HG02763 (cell line): ENCODE results near the gene FBXL20.
"Not testable (repeated sequence)": the region's sequence is repeated elsewhere in the genome, so short reads cannot be mapped to it uniquely, and the experiment has no call there.

Experiments used
- ATAC-seq: cut with Tn5 transposase; IDR thresholded peaks from one replicate; pipeline ENCODE4 v1.9.1; 2021; ENCODE audit warnings: mild to moderate bottlenecking, moderate library complexity; ENCODE audit not compliant: unreplicated experiment

Gene FBXL20

DNA sequence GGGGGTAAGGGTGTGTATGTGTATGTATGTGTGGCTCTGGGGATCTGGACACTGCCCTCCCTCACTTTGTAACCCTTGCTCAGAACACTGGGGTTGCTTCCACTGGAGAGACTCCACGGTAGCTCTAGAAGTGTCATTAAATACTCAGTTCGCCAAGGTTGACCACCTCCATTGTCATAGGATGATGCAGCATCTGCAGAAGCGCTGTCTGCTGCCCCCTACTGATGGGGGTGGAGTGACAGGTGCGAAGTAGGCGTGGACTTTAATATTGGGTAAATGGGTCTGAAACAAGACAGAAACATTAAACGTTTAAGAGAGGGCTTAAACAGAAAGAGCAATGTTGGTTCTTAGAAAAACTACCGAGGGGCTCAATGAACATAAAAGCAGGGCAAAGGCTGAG, 140.1 kb downstream of the FBXL20 start:
- no peak for ATAC-seq

DNA sequence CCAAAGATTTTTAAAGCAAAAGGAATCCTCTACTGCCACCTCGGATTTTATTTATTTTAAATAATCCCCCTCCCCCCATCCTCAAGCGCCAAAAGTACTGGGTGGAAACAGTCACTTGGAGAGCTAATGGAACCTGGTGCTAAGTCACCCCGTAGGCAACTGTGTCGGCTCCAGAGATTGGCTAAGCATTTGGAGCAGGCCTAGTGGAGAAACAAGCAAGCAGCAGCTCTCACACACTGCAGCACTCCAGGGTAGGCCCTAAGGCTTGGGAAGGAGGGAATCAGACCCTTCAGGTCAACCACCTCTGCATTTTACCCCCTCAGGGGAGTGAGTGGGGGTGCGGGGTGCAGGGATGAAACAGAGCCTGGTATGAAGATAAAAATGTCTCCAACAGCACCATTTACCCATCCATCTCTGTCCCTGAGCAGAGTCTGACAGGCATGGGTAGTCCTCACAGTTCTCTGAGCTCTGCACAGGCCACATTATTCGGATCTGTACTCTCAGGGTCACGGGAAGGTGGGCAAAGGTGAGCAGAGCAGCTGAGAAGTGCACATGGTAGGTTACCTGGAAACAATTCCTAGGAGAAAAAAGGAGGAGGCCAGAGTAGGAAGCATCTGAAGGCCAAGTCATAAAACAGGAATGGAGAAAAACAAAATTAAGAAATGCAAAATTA, 148.5 kb downstream of the FBXL20 start:
- no peak for ATAC-seq

DNA sequence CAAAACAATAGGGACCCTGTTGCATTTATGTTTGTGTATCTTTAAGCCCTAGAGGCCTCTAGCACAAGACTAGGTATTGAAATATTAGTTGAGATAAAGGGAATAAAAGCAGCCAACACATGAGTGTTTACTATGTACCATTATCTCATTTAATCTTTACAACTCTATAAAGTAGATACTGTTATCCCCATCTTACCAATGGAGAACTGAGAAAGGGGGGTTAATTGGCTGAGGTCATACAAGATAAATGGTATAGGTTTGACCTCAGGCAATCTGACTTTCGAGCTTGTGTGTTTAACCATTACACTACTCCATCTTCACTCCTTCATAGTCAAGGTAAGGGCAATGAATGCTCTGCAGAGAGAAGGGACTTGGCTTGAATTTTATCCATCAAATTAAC, 149.4 kb downstream of the FBXL20 start:
- no peak for ATAC-seq

DNA sequence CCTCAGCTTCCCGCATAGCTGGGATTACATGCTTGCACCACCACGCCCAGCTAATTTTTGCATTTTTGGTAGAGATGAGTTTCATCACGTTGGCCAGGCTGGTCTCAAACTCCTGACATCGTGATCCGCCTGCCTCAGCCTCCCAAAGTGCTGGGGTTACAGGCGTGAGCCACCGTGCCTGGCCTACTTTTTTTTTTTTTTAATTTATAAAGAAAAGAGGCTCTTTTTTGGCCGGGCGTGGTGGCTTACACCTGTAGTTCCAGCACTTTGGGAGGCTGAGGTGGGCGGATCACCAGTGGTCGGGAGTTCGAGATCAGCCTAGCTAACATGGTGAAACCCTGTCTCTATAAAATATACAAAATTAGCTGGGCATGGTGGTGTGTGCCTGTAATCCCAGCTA, 151.3 kb downstream of the FBXL20 start:
- not testable (repeated sequence) for ATAC-seq

DNA sequence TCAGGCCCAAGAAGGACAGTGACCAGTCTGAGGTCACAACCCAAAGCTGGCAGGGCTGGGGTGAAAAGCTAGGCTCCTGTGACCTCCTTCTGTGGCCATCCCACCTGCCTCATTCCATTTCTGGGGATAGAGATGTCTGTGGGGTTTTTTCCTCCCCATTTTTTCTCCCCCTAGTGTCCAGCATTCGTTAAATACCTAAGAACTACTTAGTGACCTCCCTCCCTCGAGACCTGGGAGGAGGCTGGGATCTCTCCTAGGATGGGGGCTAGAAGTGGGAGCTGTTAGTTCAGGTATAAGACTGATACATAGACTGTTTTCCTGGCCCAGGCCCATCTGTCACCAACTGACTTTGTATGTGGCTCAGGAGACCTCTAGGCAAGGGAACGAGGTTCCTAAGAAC, 155.2 kb downstream of the FBXL20 start:
- no peak for ATAC-seq

DNA sequence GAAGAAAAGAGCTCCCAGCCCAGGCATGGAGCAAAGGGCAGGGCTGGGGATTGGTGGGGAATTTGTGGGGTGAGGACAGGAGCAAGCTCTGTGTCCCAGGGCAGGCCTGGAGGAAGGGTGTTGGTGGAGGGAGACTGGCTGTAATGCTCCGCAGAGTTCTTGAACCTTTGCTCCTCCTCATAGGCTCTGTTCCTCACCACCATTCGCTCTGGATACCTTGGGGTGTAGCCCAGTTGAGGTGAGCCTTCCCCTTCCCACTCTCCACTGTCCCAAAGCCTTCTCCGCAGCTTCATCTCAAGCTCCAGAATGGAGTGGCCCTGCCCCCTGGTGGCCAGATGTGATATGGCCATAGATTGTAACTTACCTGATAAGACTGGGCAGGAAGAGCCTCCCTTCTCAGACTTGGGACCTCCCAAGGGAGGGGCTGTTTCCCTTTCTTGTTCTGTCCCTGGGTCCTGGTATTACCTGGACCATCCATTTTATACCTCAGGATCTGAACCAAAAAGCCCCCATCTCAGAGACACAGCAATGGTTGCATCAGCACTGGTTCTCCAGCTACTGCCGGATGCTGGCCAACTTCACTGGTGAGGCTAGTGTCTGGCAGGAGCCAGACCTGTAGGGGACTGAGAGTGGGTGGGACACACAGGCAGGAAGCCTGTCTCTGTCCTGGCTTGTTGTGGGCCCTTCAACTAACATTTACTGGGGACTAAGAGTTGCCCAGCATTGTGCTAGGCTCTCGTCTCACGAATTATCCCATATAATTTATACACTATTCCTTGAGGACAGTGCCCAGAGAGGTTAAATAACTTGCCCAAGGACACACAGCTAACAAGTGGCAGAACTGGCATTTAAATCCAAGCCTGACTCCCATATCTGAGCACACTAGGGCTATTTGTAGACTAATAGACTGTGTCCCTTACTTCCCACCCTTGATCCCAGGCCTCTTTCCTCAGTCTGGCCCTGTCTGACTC, 156.5 kb downstream of the FBXL20 start:
- ATAC-seq: no peak

DNA sequence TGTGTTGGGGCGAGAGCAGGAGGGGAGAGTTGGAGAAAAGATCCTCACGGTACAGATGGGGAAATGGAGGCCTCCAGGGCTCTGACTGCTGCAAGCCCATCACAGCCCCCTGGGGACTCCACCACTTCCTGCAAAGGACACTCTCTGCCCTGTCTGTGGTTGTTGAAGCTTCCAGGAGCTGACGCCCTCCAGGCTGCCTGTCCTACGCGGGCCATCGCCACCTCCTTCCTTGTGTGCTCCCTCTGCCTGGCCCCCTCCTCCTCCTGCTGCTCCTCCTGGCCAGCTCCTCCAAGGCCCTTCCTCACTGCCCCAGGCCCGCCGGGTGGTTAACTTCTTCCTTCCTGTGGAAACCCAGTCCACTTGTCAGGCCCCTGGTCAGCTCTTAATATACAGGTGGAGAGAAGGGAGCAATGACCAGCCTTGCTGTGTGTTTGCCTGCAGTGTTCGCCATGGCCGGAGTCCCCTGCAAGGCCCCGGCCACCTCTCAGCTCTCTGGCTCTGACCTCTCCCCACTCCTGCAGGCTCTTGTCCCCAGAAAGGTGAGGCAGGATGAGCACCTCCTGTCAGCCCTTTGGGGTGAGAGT, 157.3 kb downstream of the FBXL20 start:
- ATAC-seq: no peak

DNA sequence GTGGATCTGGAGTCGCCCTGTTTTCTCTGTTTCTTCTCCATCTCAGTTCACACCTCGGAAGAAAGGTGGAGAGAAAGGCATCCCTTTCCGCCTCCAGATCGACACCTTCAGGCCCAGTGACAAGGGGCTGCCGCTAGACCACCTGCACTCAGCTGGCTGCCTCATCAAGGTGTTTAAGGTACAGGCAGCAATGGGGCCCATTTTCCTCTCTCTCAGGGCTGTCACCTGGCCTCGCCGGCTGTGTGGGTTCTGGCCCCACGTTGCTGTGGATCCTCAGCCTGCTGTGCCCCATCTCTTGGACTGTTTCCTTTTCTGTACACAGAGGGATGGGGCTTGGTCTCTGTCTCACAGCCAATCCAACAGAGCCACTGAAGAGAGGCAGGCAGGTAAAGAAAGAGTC, 158.3 kb downstream of the FBXL20 start:
- no peak for ATAC-seq

DNA sequence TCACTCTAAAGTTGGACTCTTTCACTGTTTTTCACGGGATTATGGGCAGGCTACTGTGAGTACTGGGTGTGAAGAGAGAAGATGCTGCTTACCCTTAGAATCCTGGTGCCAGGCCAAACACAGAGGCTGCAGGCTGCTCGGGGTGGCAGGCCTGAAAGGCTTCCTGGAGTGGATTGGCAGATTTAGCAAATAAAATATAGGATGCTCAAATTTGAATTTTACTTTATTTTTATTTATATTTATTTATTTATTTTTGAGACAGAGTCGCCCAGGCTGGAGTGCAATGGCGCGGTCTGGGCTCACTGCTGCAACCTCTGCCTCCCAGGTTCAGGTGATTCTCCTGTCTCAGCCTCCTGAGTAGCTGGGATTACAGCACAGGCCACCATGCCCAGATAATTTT, 160.8 kb downstream of the FBXL20 start:
- ATAC-seq: no peak

DNA sequence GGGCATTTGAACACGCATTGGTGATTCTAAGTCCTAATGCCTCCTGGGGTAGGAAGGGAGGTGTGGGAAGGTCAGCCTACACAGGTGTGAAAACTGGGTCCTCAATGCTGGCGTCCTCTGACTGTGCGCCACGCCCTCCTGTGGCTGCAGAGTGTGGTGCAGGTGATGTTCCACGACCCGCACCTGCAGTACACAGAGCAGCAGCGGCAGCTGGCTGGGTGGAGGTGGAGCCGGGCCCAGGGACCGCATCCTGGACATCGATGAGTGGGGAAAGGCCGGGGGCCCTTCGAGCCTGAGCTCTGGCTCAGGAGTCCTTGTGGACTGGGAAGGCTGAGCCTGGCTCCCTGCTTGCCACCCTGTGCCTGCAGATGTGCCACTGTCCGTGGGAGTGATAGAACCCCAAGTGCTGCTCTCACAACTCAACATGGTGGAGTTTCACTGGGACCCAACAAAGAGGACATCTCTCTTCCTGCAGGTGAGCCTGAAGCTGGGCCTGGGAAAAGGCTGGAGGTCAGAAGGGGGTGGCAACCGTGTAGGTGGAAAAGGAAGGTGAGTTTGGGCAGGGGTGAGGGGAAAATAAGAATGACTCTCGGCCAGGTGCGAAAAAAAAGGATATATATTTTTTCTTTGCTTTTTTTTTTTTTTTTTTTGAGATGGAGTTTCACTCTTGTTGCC, 161.6 kb downstream of the FBXL20 start:
- no peak for ATAC-seq

DNA sequence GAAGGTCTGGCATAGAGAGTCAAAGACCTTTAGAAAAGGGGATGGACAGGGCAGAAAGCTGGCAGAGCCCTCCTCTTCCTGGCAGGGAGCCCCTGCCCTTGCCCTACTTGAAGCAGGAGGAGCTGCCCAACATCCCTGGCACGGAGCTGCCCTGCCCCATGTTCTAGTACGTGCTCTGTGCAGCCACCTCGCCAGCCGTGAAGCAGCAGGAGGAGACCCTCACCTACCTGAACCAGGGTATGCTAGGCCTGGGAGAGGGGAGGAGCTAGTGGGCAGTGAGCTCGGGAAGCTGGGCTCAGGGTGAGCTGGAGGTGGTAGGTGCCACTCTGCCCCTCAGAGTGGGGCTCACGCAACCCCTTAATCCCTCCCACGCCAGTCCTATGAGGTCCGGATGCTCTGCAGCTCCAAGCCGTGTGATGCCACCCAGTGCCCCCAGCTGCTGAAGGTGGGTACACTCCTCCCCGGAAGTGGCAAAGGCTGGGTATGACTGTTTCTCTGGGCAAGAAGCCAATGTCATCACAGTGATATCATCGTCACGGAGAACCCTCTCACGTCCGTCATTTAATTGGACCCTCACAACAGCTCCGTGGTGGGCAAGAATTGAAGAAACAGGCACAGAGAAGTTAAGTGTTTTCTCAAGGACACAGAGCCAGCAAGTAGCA, 163.0 kb downstream of the FBXL20 start:
- ATAC-seq: no peak

DNA sequence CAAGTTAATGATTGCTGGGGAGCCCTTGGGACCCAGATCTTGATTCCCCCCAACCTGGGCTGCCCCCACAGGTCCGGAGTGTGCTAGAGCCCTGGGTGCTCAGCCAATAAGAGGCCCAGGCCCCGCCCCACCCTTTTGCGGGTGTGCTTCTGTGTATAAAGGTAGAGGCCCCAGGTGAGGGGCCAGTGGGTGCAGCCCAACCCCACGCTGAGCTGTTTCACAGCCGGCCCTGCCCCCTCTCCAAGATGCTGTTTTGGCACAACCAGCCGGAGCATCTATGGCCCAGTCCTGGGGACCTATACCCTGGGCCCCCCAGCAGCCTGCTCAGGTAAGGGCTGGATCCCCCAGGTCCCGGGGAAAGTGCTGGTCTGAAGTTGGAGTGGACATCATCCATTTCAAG, 163.8 kb downstream of the FBXL20 start:
- no peak for ATAC-seq

DNA sequence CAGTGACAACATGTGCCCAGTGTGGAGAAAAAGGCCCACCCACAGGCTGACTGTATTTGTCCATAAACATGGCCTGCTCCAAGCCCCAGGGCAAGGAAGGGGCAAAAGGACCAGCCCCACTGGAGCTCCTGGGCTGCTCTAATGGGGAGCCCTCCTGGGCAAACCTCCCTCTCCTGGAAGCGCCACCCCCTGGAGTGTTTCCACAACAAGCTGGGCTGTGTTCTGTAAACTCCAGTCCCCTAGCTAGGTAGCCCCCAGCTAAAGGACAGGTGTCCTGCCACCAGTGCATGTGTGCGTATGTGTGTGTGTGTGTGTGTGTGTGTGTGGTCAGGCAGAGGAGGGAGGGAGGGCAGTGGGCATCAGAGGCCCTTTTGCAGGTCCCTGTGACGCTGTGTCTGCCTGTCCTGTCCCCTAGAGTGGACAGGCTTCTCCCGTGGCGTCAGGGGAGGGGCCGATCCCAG, 164.4 kb downstream of the FBXL20 start:
- ATAC-seq: no peak

DNA sequence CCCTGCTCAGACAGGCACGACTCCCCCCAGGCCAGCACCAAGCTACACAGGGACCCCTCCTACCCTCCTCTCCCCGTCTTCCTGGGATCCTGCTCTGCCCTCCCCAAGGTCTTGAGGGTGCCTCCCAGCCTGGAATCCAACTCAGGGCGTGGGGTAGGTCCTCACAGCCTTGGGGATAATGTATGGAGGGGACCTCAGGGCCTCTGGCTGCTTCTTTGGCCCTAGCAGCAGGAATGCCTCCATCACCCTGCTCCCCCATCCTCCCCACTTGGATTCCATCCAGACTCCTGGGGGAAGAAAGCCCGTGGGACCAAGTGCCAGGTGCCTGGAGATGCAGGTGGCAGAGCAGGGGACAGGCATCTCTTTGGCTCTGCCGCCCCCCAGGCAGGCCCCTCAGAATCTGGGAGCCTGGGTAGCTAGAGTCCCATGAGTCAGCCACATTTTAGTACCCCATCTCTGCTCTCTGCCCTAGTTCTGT, 164.9 kb downstream of the FBXL20 start:
- no peak for ATAC-seq

DNA sequence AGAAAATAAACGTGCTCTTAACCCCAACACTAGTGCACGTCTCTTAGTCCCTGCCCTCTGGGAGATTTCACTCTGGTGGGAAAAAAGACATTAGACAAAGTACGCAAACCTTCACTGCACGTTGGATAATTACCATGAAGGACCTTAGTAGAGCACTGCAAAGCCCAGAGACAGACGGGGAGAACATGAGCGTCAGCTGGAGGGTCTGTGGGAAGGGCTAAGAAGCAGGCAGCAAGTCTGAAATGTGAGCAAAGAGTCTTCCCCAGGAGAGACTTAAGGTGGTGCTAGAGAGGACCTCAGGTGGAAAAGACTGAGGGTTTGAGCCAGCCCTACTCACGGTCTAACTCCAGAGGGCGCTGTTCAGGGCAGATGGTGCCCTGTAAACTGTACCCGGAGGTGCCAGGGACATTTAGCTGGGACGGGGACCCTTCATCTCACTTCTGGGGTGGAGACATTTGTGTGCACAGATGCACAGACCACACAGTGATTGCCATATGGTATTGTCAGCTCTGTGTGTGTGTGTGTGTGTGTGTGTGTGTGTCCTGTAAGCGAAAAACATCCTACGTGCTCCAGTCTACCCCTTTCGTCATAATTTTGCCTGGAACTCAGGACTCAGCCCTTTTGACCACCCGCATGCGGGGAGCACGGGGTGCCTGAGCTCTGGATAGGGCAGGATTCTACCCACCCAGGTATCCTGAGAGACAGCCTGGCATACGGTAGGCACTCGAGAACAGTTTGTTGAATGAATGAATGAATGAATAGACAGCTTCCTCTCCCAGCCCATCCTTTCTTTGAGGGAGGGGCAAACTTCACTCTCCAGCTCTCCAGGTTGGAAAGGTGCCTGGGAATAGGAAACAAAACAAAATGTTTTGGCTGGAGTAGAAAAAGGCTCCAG, 165.6 kb downstream of the FBXL20 start:
- ATAC-seq: no peak

DNA sequence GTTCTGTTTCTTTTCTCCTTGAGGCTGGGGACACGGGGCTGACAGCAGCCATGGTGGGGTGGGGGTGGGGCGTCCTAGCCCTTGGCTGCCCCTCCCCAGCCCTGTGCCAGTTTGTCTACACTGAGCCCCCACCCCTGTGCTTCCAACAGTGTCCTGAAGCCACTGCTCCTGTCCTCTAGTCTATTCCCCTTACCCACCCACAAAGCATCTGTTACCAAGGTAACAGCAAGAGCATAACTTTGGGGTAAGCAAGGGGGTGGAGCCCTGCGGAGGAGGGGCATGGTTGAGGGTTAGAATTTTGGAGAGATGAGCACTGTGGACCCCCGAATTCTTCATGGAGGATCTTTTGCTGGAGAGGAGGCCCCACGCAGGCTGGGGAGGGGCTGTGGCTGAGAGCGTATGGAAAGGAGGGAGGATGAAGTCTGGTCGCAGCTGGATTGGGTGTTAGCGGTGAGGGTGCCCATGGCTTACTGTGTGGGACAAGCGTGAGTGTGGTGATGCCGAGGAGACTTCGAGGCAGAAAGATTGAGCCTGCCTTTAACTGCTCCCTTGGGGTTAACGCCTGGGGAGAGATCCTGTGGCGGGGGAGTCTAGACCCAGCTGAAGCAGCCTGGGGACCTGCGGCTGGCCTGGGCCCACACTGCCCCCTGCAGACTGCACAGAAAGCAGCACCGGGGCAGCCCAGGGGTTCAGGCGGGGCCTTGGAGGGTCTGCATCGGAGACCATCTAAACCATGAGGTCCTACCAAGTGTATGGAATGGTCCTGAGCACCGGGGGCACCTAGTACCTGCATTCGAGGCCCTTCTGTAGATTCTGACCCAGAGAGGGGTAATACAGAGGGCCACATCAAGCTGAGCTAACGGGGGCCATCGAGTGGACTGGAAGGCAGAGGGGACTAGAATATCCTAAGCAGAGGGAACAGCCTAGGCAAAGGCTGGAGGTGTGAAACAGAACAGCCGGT, 169.6 kb downstream of the FBXL20 start:
- no peak for ATAC-seq

DNA sequence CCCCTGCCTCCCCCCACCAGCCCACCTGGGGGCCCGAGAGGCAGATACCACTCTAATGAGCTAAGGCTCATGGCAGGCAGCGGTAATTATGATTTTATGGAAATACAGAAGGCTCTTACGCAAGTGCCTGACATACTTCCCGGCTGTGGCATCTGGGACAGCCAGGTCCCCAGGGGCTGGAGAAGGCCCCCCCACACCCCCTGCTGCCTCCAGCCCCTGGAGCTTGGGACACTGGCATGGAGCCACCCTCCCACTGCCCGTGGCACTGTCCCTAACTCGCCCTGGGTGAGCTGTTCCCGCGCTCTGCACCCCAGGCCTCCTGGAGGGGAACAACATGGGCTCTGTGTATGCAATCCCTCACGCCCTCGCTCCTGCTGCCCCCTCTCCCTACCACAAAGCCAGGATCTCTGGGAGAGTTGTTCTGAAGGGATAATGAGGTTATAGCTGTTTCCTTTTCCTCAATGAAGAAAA, 170.3 kb downstream of the FBXL20 start:
- no peak for ATAC-seq

DNA sequence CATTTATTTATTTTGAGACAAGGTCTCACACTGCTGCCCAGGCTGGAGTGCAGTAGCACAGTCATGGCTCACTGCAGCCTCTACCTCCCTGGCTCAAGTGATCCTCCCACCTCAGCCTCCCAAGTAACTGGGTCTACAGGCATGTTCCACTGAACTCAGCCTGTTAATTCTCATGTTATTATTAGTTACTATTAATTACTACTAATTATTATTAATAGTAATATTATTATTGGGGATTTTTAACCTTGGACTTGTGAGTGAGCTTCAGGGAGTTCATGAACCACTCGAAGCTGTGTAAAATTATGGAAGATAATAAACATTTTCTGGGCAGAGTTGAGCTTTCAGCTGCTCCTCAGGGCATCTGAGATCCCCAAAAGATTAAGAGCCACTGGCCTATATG, 171.1 kb downstream of the FBXL20 start:
- no peak for ATAC-seq
